K562 (cell line): ENCODE data around the gene SYT3. TPM values are rescaled to one million over a fixed set of nuclear protein-coding genes. Genes with fewer than 3 reads are reported as not detected.

ENCODE experiments used
- ATAC-seq: fragments of 200-7000 bp; cut with Tn5 transposase; 3 replicates; pipeline ENCODE4 v1.9.1; 2020; ENCODE audit warnings: moderate library complexity
- BruUV-seq: library from RNA; stranded (reverse); fragments of 400-500 nt; replicated peaks from 2 replicates; lab custom pipeline; 2021; lab: Mats Ljungman, UMichigan
- CTCF ChIA-PET: fragments of 300-600 bp; formaldehyde crosslinking; extraction: SDS; loops from one replicate; lab custom pipeline; 2021; ENCODE audit warnings: low intra/inter-chr PET ratio; lab: Yijun Ruan, JAX
- POLR2A ChIA-PET: fragments of 300-600, 350-650 bp; sonication (Branson Sonifier 250); formaldehyde crosslinking; extraction: SDS; loops from one replicate; lab custom pipeline; 2021; ENCODE audit warnings: antibody characterized with exemption, inconsistent platforms; lab: Yijun Ruan, JAX
- DNase-seq, 4 experiments: peaks; one replicate each; pipeline versions ENCODE4 v3.0.0 to v3.0.0-alpha.2; 2011 to 2018; ENCODE audit warnings: low spot score in 3 of 4, mixed read lengths in 3 of 4; ENCODE audit errors: extremely low read depth in 1 of 4
- FAIRE-seq: peaks from 2 replicates; lab custom pipeline; 2011; peaks lifted over from hg19 to GRCh38; lab: Jason Lieb, UNC
- H2AFZ ChIP-seq: 2 replicates; pipeline ENCODE4 v1.6.0; 2011; ENCODE audit warnings: low read depth, low read length, control low read depth, inconsistent platforms
- H3K27ac ChIP-seq: fragments of 200-600 bp; 3 replicates; pipeline ENCODE4 v1.8.0; 2011; ENCODE audit warnings: low read depth, mild to moderate bottlenecking, control low read depth, inconsistent platforms, low read length, moderate library complexity, mixed read lengths; ENCODE audit errors: extremely low read depth
- H3K27me3 ChIP-seq, 2 experiments: fragments of 300-600 bp in 1 of 2; 2 replicates in 1 of 2; 3 replicates in 1 of 2; pipeline versions ENCODE4 v1.6.0 to v1.8.0; 2011; ENCODE audit warnings: inconsistent platforms in 2 of 2, low read length in 2 of 2, mild to moderate bottlenecking in 1 of 2, mixed read lengths in 1 of 2, moderate library complexity in 1 of 2; ENCODE audit not compliant: control insufficient read depth in 2 of 2, insufficient read depth in 2 of 2
- H3K36me3 ChIP-seq: fragments of 300-600 bp; 3 replicates; pipeline ENCODE4 v1.8.0; 2011; ENCODE audit warnings: mild to moderate bottlenecking, low read length, inconsistent platforms; ENCODE audit not compliant: control insufficient read depth, insufficient read depth
- H3K4me1 ChIP-seq, 2 experiments: fragments of 200-600 bp in 1 of 2; replicated peaks in 1 of 2; 2 replicates in 1 of 2; 3 replicates in 1 of 2; pipeline versions ENCODE4 v1.5.1 to v1.8.0; 2011; ENCODE audit warnings: inconsistent platforms in 2 of 2, low read length in 2 of 2, mild to moderate bottlenecking in 1 of 2, mixed read lengths in 1 of 2, moderate library complexity in 1 of 2; ENCODE audit not compliant: control insufficient read depth in 2 of 2, insufficient read depth in 2 of 2
- H3K4me2 ChIP-seq: 2 replicates; pipeline ENCODE4 v1.6.1; 2011; ENCODE audit warnings: low read length, control low read depth, inconsistent platforms, mixed read lengths; ENCODE audit not compliant: insufficient read depth
- H3K4me3 ChIP-seq: fragments of 200-600 bp; sonication (generic), shearing (Covaris generic); 2 replicates; pipeline ENCODE4 v1.5.1; 2016; ENCODE audit warnings: control low read depth, inconsistent platforms
- H3K79me2 ChIP-seq: fragments of 200-600 bp; 3 replicates; pipeline ENCODE4 v1.8.0; 2011; ENCODE audit warnings: low read length, inconsistent platforms; ENCODE audit not compliant: control insufficient read depth, insufficient read depth
- H3K9ac ChIP-seq, 2 experiments: 2 replicates each; pipeline versions ENCODE4 v1.6.0 to v1.6.1; 2011; ENCODE audit warnings: low read depth in 2 of 2, low read length in 2 of 2, control low read depth in 1 of 2, inconsistent platforms in 1 of 2, mild to moderate bottlenecking in 1 of 2, mixed read lengths in 1 of 2; ENCODE audit not compliant: insufficient read depth in 1 of 2
- H3K9me1 ChIP-seq: one replicate; pipeline ENCODE4 v1.6.0; 2011; ENCODE audit warnings: inconsistent platforms, mild to moderate bottlenecking, low read length, moderate library complexity; ENCODE audit not compliant: control insufficient read depth, insufficient read depth
- H3K9me3 ChIP-seq: replicated peaks from 2 replicates; pipeline ENCODE4 v1.5.1; 2011; ENCODE audit warnings: low read depth, low read length, inconsistent platforms; ENCODE audit not compliant: control insufficient read depth, insufficient read depth
- H4K20me1 ChIP-seq: replicated peaks from 2 replicates; pipeline ENCODE4 v1.6.1; 2011; ENCODE audit warnings: low read length, inconsistent platforms, mixed read lengths; ENCODE audit not compliant: control insufficient read depth, insufficient read depth
- CCNT2 ChIP-seq: IDR thresholded peaks from 2 replicates; pipeline ENCODE4 v1.6.1; 2011; ENCODE audit warnings: borderline replicate concordance, low read depth, mild to moderate bottlenecking, moderate library complexity, mixed read lengths, low read length; ENCODE audit not compliant: insufficient read length; ENCODE audit errors: extremely low read depth
- HDAC8 ChIP-seq: fragments of 450-650 bp; IDR thresholded peaks from 2 replicates; pipeline ENCODE4 v1.6.1; 2016; ENCODE audit warnings: mild to moderate bottlenecking, missing genetic modification characterization, moderate library complexity, missing compliant biosample characterization
- JUN ChIP-seq, 2 experiments: sonication (generic) in 1 of 2; formaldehyde crosslinking in 1 of 2; IDR thresholded peaks; 2 replicates each; pipeline versions ENCODE4 v1.6.1 to v1.8.0; 2012 to 2022; ENCODE audit warnings: borderline replicate concordance in 2 of 2, mild to moderate bottlenecking in 2 of 2, improper control_type of control experiment in 1 of 2, low read depth in 1 of 2, low read length in 1 of 2, missing genetic modification reagents in 1 of 2
- NR2C1 ChIP-seq, 2 experiments: fragments of 450-650 bp; IDR thresholded peaks; 2 replicates each; pipeline ENCODE4 v1.6.1; 2017; ENCODE audit warnings: mild to moderate bottlenecking in 2 of 2, antibody characterized with exemption in 1 of 2, inconsistent platforms in 1 of 2, missing compliant biosample characterization in 1 of 2, missing genetic modification characterization in 1 of 2
- NR2C2 ChIP-seq, 2 experiments: fragments of 200-800 bp in 1 of 2; sonication (Bioruptor generic) in 1 of 2; sonication (generic) in 1 of 2; formaldehyde crosslinking in 1 of 2; IDR thresholded peaks; 2 replicates each; pipeline versions ENCODE4 v1.6.1 to v1.8.0; 2016 to 2022; ENCODE audit warnings: mild to moderate bottlenecking in 1 of 2, missing compliant biosample characterization in 1 of 2, missing genetic modification characterization in 1 of 2, missing genetic modification reagents in 1 of 2
- OTX1 ChIP-seq: fragments of 450-650 bp; formaldehyde crosslinking; IDR thresholded peaks from 2 replicates; pipeline ENCODE4 v1.4.0; 2022; ENCODE audit warnings: mild to moderate bottlenecking
- POLR2B ChIP-seq: fragments of 450-650 bp; IDR thresholded peaks from 2 replicates; pipeline ENCODE4 v1.6.1; 2018; ENCODE audit warnings: low read depth; ENCODE audit not compliant: partially characterized antibody
- POLR2G ChIP-seq: fragments of 200-400 bp; formaldehyde crosslinking; IDR thresholded peaks from 2 replicates; pipeline ENCODE4 v1.6.1; 2017; ENCODE audit warnings: low read depth, mild to moderate bottlenecking, antibody characterized with exemption, low read length, moderate library complexity
- RBFOX2 ChIP-seq: fragments of 200-400 bp; formaldehyde crosslinking; IDR thresholded peaks from 2 replicates; pipeline ENCODE4 v1.6.1; 2017; ENCODE audit warnings: low read depth, mild to moderate bottlenecking, low read length, moderate library complexity
- RBM14 ChIP-seq: fragments of 200-400 bp; formaldehyde crosslinking; IDR thresholded peaks from 2 replicates; pipeline ENCODE4 v1.6.1; 2018; ENCODE audit warnings: low read depth, mild to moderate bottlenecking, low read length, moderate library complexity, borderline replicate concordance; ENCODE audit not compliant: insufficient read depth
- RBM22 ChIP-seq: fragments of 200-400 bp; formaldehyde crosslinking; IDR thresholded peaks from 2 replicates; pipeline ENCODE4 v1.6.1; 2018; ENCODE audit warnings: low read length, low read depth; ENCODE audit not compliant: poor library complexity, severe bottlenecking
- WGBS: fragments of 100-300 bp; shearing (Covaris generic); methylation state at CpG from one replicate; pipeline ENCODE4 v1.1.6; 2016; ENCODE audit warnings: low coverage, mixed read lengths; ENCODE audit not compliant: insufficient coverage; ENCODE audit errors: missing lambda C conversion rate; 5-methylcytosine and 5-hydroxymethylcytosine counted together
- in situ Hi-C: fragments of 300-500 bp; cut with MboI; formaldehyde crosslinking; loops from 4 replicates; pipeline ENCODE4 v1.15.0; 2018; ENCODE audit warnings: inconsistent platforms, mixed read lengths
- intact Hi-C: fragments of 100-400 bp; cut with micrococcal nuclease; formaldehyde crosslinking; loops from 2 replicates; pipeline ENCODE4 v1.14.2; 2022
- polyA plus RNA-seq, 8 experiments: library from polyadenylated mRNA; depleted of rRNA in 4 of 8; stranded (reverse) in 5 of 8; unstranded in 3 of 8; fragments of >200 nt; fragmentation: Nextera tagmentation in 2 of 8; fragmentation: Illumina TruSeq in 1 of 8; extraction: Ambion mirVana in 2 of 8; extraction: Trizol in 1 of 8; gene quantifications; 2 replicates each; pipeline versions ENCODE4 v1.2.1 to v1.2.3, GENCODE V29; 2011 to 2014; ENCODE audit warnings: inconsistent platforms in 1 of 8, missing spikeins in 1 of 8
- total RNA-seq, 7 experiments: library from RNA; depleted of rRNA in 6 of 7; stranded (reverse); fragments of >200 nt in 6 of 7; fragmentation: Illumina TruSeq in 2 of 7; extraction: Trizol in 2 of 7; gene quantifications; 2 replicates each; pipeline versions ENCODE4 v1.2.1 to v1.2.3, GENCODE V29; 2011 to 2021; ENCODE audit warnings: low replicate concordance in 1 of 7
- TF ChIP-seq, protein P1 (sequence below): sonication (generic); formaldehyde crosslinking; IDR thresholded peaks from 2 replicates; pipeline ENCODE4 v1.8.0; 2022; ENCODE audit warnings: missing genetic modification reagents, mild to moderate bottlenecking, moderate library complexity, borderline replicate concordance
- TF ChIP-seq, protein P2 (sequence below): sonication (generic); formaldehyde crosslinking; IDR thresholded peaks from 2 replicates; pipeline ENCODE4 v1.8.1; 2023; ENCODE audit warnings: mild to moderate bottlenecking, missing genetic modification reagents

The SYT3 gene
- total and polyA plus RNA-seq, 9 of the 15 experiments (the other 6 are each of a cell fraction or from before 2014, with no cell fraction given): 0.36 to 2.0 (median 0.54) TPM; not detected in 2

DNA sequence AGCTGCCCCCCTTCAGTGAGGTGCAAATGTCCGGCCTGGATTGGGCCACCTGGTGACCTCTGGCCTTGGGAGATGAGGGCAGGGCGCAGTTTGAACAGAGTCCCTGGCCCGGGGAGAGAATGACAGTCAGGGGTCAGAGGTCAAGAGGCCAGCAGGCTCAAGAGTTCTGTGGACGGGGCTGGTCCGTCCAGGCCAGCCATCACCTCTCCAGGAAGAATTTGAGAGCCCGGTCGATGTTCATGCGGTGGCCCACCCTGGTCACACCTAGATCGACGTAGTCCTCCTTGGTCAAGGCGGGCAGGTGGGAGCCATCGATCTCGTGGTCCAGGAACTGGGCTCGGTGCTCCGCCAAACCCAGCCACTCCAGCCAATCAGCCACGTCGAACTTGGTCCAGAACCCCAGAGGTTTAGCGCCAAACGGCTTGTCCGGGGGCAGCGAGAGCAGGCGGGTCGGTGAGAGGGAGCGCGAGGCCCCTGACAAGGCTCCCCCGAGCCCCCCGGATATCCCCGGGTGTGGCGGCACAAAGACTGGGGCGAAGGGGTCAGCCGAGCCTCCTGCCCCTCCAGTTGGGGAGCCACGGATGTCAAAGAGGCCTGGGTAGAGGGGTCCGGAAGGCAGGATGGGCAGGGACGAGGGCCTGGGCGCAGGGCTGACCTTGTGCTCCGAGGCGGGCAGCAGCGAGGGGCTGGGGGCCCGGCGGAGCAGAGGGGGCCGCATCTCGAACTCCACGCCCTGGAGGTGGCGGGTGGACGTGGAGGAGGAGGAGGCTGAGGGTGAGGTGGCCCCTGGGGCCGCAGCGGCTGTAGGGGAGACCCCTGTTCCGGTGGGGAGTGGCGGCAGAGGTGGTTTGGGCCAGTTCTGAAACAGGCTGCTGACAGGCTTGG lies 22.3 kb upstream of the SYT3 start:
- DNase-seq: peak in 1 of 4 experiments; percentile 40

More for the DNA sequence above, 22.3 kb upstream of the SYT3 start:
- ChIA-PET POLR2A (interaction anchor here (0.6 to 1.0 kb wide), 2 partner anchors 8 to 888 kb away, joined by 3 to 5 read pairs; no protein-coding TSS in a partner anchor), CTCF (no interaction called here)
- Histone ChIP-seq H4K20me1 (peaks cover 3% of the 10 kb centered on the region; the same call in 1 of the 2 replicates), H3K36me3 (no peaks in the 10 kb centered on the region), H3K9me1 (no peaks in the 10 kb centered on the region), H3K4me1 (peaks cover 7 to 43% of the 10 kb centered on the region in 2 experiments; a peak in 4 of 5 replicates), H3K4me3 (no peak overlapping the region), H3K9me3 (peaks cover 9% of the 10 kb centered on the region), H2AFZ (no peak overlapping the region), H3K4me2 (no peak overlapping the region), H3K9ac (no peak overlapping the region), H3K27me3 (no peaks in the 10 kb centered on the region), H3K79me2 (peaks cover 14% of the 10 kb centered on the region; the same call in 2 of the 3 replicates), H3K27ac (no peak overlapping the region)
- in situ Hi-C loops: no loop called here
- intact Hi-C loops: no loop called here
- 79% methylated on average over 29 of the region's 49 CpGs for WGBS
- FAIRE-seq: no peak
- no TSS peak for BruUV-seq
- no peak for TF ChIP-seq RBM14
- peak; percentile 56 for TF ChIP-seq RBFOX2
- TF ChIP-seq NR2C2 (CRISPR knock-in tag; IDR thresholded peaks at IDR 0.05): peak; percentile 80; the same call in 1 of the 2 replicates
- TF ChIP-seq NR2C2 (tag; IDR thresholded peaks at IDR 0.05): peak; percentile 77
- no peak for TF ChIP-seq HDAC8 (tag)
- TF ChIP-seq, protein P1, sequence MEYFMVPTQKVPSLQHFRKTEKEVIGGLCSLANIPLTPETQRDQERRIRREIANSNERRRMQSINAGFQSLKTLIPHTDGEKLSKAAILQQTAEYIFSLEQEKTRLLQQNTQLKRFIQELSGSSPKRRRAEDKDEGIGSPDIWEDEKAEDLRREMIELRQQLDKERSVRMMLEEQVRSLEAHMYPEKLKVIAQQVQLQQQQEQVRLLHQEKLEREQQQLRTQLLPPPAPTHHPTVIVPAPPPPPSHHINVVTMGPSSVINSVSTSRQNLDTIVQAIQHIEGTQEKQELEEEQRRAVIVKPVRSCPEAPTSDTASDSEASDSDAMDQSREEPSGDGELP (CRISPR knock-in tag): peak; percentile 31; the same call in 1 of the 2 replicates
- TF ChIP-seq POLR2G: peak; percentile 79
- TF ChIP-seq CCNT2: peak; percentile 18
- TF ChIP-seq, protein P2, sequence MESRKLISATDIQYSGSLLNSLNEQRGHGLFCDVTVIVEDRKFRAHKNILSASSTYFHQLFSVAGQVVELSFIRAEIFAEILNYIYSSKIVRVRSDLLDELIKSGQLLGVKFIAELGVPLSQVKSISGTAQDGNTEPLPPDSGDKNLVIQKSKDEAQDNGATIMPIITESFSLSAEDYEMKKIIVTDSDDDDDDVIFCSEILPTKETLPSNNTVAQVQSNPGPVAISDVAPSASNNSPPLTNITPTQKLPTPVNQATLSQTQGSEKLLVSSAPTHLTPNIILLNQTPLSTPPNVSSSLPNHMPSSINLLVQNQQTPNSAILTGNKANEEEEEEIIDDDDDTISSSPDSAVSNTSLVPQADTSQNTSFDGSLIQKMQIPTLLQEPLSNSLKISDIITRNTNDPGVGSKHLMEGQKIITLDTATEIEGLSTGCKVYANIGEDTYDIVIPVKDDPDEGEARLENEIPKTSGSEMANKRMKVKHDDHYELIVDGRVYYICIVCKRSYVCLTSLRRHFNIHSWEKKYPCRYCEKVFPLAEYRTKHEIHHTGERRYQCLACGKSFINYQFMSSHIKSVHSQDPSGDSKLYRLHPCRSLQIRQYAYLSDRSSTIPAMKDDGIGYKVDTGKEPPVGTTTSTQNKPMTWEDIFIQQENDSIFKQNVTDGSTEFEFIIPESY (CRISPR knock-in tag): peak; percentile 97
- TF ChIP-seq OTX1 (CRISPR knock-in tag): no peak
- peak; percentile 3 for TF ChIP-seq POLR2B
- TF ChIP-seq NR2C1 (IDR thresholded peaks at IDR 0.05): peak; percentile 90
- TF ChIP-seq NR2C1 (tag; IDR thresholded peaks at IDR 0.05): peak; percentile 90
- peak; percentile 24 for TF ChIP-seq RBM22
- no peak for TF ChIP-seq JUN (IDR thresholded peaks at IDR 0.05; ENCODE audit: borderline replicate concordance, low read depth, low read length)
- TF ChIP-seq JUN (CRISPR knock-in tag; IDR thresholded peaks at IDR 0.05; ENCODE audit: borderline replicate concordance): no peak
- ATAC-seq: no peak
